SU-DHL-6 (cell line): Measurements from ENCODE around the gene GPR68.
"Not testable (repeated sequence)": the region's sequence is repeated elsewhere in the genome, so short reads cannot be mapped to it uniquely, and the experiment has no call there.

ENCODE experiments used
- H2AFZ ChIP-seq: fragments of 200-600 bp; sonication (generic); 2 replicates; pipeline ENCODE4 v1.6.1; 2014; ENCODE audit warnings: low read depth, mild to moderate bottlenecking, moderate library complexity, mixed read lengths, antibody characterized with exemption, low read length; ENCODE audit not compliant: severe bottlenecking
- H3F3A ChIP-seq: fragments of 200-600 bp; shearing (Covaris generic); 2 replicates; pipeline ENCODE4 v1.6.0; 2016; ENCODE audit warnings: antibody characterized with exemption, mild to moderate bottlenecking; ENCODE audit not compliant: insufficient read depth
- H3K27ac ChIP-seq: fragments of 200-600 bp; sonication (generic); 2 replicates; pipeline ENCODE4 v1.5.1; 2016; ENCODE audit warnings: low read depth, mild to moderate bottlenecking, low read length, moderate library complexity, mixed read lengths
- H3K27me3 ChIP-seq: fragments of 200-600 bp; sonication (generic), shearing (Covaris generic); 2 replicates; pipeline ENCODE4 v1.6.0; 2014; ENCODE audit warnings: mild to moderate bottlenecking, low read length
- H3K36me3 ChIP-seq: fragments of 200-600 bp; sonication (generic); 2 replicates; pipeline ENCODE4 v1.6.1; 2014; ENCODE audit warnings: mild to moderate bottlenecking, low read length, mixed read lengths
- H3K4me2 ChIP-seq: fragments of 300-600, 200-600 bp; shearing (Covaris generic), sonication (generic); 2 replicates; pipeline ENCODE4 v1.6.0; 2014; ENCODE audit warnings: low read length, low read depth, mild to moderate bottlenecking; ENCODE audit not compliant: poor library complexity, severe bottlenecking
- H3K4me3 ChIP-seq: fragments of 200-600 bp; sonication (generic); 2 replicates; pipeline ENCODE4 v1.5.1; 2014; ENCODE audit warnings: antibody characterized with exemption, low read length, mild to moderate bottlenecking, mixed read lengths; ENCODE audit not compliant: insufficient read depth, poor library complexity, severe bottlenecking
- H3K79me2 ChIP-seq: fragments of 200-600 bp; sonication (generic); 2 replicates; pipeline ENCODE4 v1.6.1; 2014; ENCODE audit warnings: mild to moderate bottlenecking, low read length, moderate library complexity; ENCODE audit not compliant: insufficient read depth
- H3K9ac ChIP-seq: fragments of 200-600 bp; sonication (generic); 2 replicates; pipeline ENCODE4 v1.7.0; 2014; ENCODE audit warnings: mild to moderate bottlenecking, low read length
- H3K9me2 ChIP-seq: fragments of 200-600 bp; sonication (generic); replicated peaks from 2 replicates; pipeline ENCODE4 v1.6.1; 2014; ENCODE audit warnings: low read length; ENCODE audit not compliant: insufficient read depth
- H3K9me3 ChIP-seq: fragments of 200-600 bp; sonication (generic); 2 replicates; pipeline ENCODE4 v1.6.1; 2014; ENCODE audit warnings: low read length, mixed read lengths; ENCODE audit not compliant: insufficient read depth
- H4K20me1 ChIP-seq: fragments of 200-600 bp; sonication (generic); 2 replicates; pipeline ENCODE4 v1.6.1; 2014; ENCODE audit warnings: low read depth, mild to moderate bottlenecking, antibody characterized with exemption, low read length, moderate library complexity, mixed read lengths
- EZH2phosphoT487 ChIP-seq: fragments of 200-600 bp; sonication (generic), shearing (Covaris generic); conservative IDR thresholded peaks from 2 replicates; pipeline ENCODE4 v1.6.1; 2018; ENCODE audit warnings: mild to moderate bottlenecking, antibody characterized with exemption, low read length, moderate library complexity, mixed read lengths
- TF ChIP-seq, protein P1 (sequence below): fragments of 200-600 bp; sonication (generic); IDR thresholded peaks from one replicate; pipeline ENCODE4 v1.5.1; 2017; ENCODE audit warnings: antibody characterized with exemption, mild to moderate bottlenecking, low read length, moderate library complexity; ENCODE audit not compliant: insufficient read depth, poor library complexity, severe bottlenecking

Gene GPR68

DNA sequence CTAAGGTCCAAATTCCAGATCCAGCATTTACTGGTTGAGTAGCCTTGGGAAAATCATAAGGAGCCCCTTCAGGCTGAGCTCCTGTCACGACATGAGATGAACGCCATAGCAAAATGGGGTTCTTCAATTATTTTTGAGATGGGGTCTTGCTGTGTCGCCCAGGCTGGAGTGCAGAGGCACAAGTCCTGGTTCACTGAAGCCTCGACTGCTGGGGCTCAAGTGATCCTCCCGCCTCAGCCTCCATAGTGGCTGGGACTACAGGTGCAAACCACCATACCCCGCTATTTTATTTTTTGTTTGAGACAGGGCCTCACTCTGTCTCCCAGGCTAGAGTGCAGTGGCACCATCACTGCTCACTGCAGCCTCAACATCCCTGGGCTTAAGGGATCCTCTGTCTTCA lies 25.7 kb upstream of the GPR68 start:
- H4K20me1 ChIP-seq: no peaks in the 10 kb centered on the region; the same call in 1 of the 2 replicates
- H3K27ac ChIP-seq: no peak overlapping the region
- peaks cover 17% of the 10 kb centered on the region for H3F3A ChIP-seq
- H3K4me3 ChIP-seq: no peak overlapping the region
- H3K9ac ChIP-seq: no peak overlapping the region
- no peaks in the 10 kb centered on the region for H3K9me3 ChIP-seq
- no peak overlapping the region for H3K4me2 ChIP-seq
- H3K79me2 ChIP-seq: no peaks in the 10 kb centered on the region
- H3K27me3 ChIP-seq: no peaks in the 10 kb centered on the region
- 0 out of 2 replicates have a peak, but pooled peaks cover 6% of the 10 kb centered on the region for H3K36me3 ChIP-seq
- H3K9me2 ChIP-seq: no peaks in the 10 kb centered on the region
- TF ChIP-seq, protein P1, sequence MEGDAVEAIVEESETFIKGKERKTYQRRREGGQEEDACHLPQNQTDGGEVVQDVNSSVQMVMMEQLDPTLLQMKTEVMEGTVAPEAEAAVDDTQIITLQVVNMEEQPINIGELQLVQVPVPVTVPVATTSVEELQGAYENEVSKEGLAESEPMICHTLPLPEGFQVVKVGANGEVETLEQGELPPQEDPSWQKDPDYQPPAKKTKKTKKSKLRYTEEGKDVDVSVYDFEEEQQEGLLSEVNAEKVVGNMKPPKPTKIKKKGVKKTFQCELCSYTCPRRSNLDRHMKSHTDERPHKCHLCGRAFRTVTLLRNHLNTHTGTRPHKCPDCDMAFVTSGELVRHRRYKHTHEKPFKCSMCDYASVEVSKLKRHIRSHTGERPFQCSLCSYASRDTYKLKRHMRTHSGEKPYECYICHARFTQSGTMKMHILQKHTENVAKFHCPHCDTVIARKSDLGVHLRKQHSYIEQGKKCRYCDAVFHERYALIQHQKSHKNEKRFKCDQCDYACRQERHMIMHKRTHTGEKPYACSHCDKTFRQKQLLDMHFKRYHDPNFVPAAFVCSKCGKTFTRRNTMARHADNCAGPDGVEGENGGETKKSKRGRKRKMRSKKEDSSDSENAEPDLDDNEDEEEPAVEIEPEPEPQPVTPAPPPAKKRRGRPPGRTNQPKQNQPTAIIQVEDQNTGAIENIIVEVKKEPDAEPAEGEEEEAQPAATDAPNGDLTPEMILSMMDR: no peak
- TF ChIP-seq EZH2phosphoT487: no peak
- no peak overlapping the region for H2AFZ ChIP-seq

GRCh38 chr14:91269076-91269991 lies 24.8 kb upstream of the GPR68 start:
- Histone ChIP-seq H2AFZ (no peak overlapping the region), H3K4me2 (no peak overlapping the region), H3K9me2 (no peaks in the 10 kb centered on the region), H3K9ac (no peak overlapping the region), H3K27ac (no peak overlapping the region), H4K20me1 (no peaks in the 10 kb centered on the region; the same call in 1 of the 2 replicates), H3K79me2 (no peaks in the 10 kb centered on the region), H3K36me3 (0 out of 2 replicates have a peak, but pooled peaks cover 6% of the 10 kb centered on the region), H3K9me3 (no peaks in the 10 kb centered on the region), H3K4me3 (no peak overlapping the region), H3F3A (peaks cover 17% of the 10 kb centered on the region), H3K27me3 (no peaks in the 10 kb centered on the region)
- no peak for TF ChIP-seq EZH2phosphoT487
- TF ChIP-seq, protein P1: no peak

- no peak for TF ChIP-seq EZH2phosphoT487
- TF ChIP-seq, protein P1: no peak
- Histone ChIP-seq H3K4me2 (no peak overlapping the region), H4K20me1 (no peaks in the 10 kb centered on the region; the same call in 1 of the 2 replicates), H3K27me3 (no peaks in the 10 kb centered on the region), H3K27ac (no peak overlapping the region), H3K9me3 (no peaks in the 10 kb centered on the region), H3K36me3 (0 out of 2 replicates have a peak, but pooled peaks cover 6% of the 10 kb centered on the region), H3K9me2 (no peaks in the 10 kb centered on the region), H3K9ac (no peak overlapping the region), H3K4me3 (no peak overlapping the region), H3F3A (peaks cover 17% of the 10 kb centered on the region), H2AFZ (no peak overlapping the region), H3K79me2 (no peaks in the 10 kb centered on the region)
These were observed 23.5 kb upstream of the GPR68 start for GRCh38 chr14:91267965-91268437.

- not testable (repeated sequence) for H3K9me2 ChIP-seq, H3K27ac ChIP-seq, H3K79me2 ChIP-seq, H4K20me1 ChIP-seq, H3K4me2 ChIP-seq, H3K9ac ChIP-seq, H3K27me3 ChIP-seq, H3K4me3 ChIP-seq, H3K36me3 ChIP-seq, H2AFZ ChIP-seq, H3K9me3 ChIP-seq
- H3F3A ChIP-seq: peaks cover 12% of the 10 kb centered on the region
These were observed 21.8 kb upstream of the GPR68 start for GRCh38 chr14:91266276-91266675.
